MM.1S (cell line): Measurements from ENCODE around the gene SH3BP4.

Source experiments
- DNase-seq: peaks from one replicate; pipeline ENCODE4 v3.0.0-alpha.2; 2015
- H2AFZ ChIP-seq: fragments of 300-600 bp; sonication (generic); 2 replicates; pipeline ENCODE4 v1.6.0; 2016; ENCODE audit warnings: antibody characterized with exemption, low read length
- H3F3A ChIP-seq: fragments of 300-600 bp; sonication (generic); 2 replicates; pipeline ENCODE4 v1.6.1; 2016; ENCODE audit warnings: mild to moderate bottlenecking, antibody characterized with exemption, low read length, moderate library complexity, mixed read lengths; ENCODE audit not compliant: insufficient read depth
- H3K27ac ChIP-seq: fragments of 300-600 bp; sonication (generic); 2 replicates; pipeline ENCODE4 v1.5.1; 2016; ENCODE audit warnings: mild to moderate bottlenecking, low read length
- H3K27me3 ChIP-seq: fragments of 300-600 bp; sonication (generic); replicated peaks from 2 replicates; pipeline ENCODE4 v1.6.0; 2016; ENCODE audit warnings: low read length; ENCODE audit not compliant: insufficient read depth
- H3K36me3 ChIP-seq: fragments of 300-600 bp; sonication (generic); replicated peaks from 2 replicates; pipeline ENCODE4 v1.6.1; 2016; ENCODE audit warnings: mild to moderate bottlenecking, low read length, mixed read lengths; ENCODE audit not compliant: insufficient read depth
- H3K4me1 ChIP-seq: fragments of 300-600 bp; sonication (generic); 2 replicates; pipeline ENCODE4 v1.6.1; 2016; ENCODE audit warnings: low read length, mixed read lengths
- H3K4me2 ChIP-seq: fragments of 300-600 bp; sonication (generic); 2 replicates; pipeline ENCODE4 v1.6.0; 2016; ENCODE audit warnings: low read depth, low read length
- H3K4me3 ChIP-seq: fragments of 300-600 bp; sonication (generic); 2 replicates; pipeline ENCODE4 v1.5.1; 2016; ENCODE audit warnings: low read length, mixed read lengths
- H3K79me2 ChIP-seq: fragments of 300-600 bp; sonication (generic); 2 replicates; pipeline ENCODE4 v1.6.1; 2016; ENCODE audit warnings: mixed run types, low read length, mixed read lengths
- H3K9ac ChIP-seq: fragments of 300-600 bp; sonication (generic); 2 replicates; pipeline ENCODE4 v1.6.1; 2016; ENCODE audit warnings: low read length, mixed read lengths
- H3K9me2 ChIP-seq: fragments of 300-600 bp; sonication (generic); replicated peaks from 2 replicates; pipeline ENCODE4 v1.6.1; 2016; ENCODE audit warnings: mild to moderate bottlenecking, low read length, mixed read lengths; ENCODE audit not compliant: insufficient read depth
- H3K9me3 ChIP-seq: fragments of 300-600 bp; sonication (generic); replicated peaks from 2 replicates; pipeline ENCODE4 v1.6.1; 2016; ENCODE audit warnings: mild to moderate bottlenecking, low read length, mixed read lengths; ENCODE audit not compliant: insufficient read depth
- H4K20me1 ChIP-seq: fragments of 300-600 bp; sonication (generic); 2 replicates; pipeline ENCODE4 v1.6.1; 2016; ENCODE audit warnings: mild to moderate bottlenecking, low read length, moderate library complexity, mixed read lengths; ENCODE audit not compliant: insufficient read depth
- EZH2 ChIP-seq: fragments of 300-600 bp; sonication (generic); optimal IDR thresholded peaks from 2 replicates; pipeline ENCODE3; 2017; ENCODE audit warnings: low read depth, mild to moderate bottlenecking, antibody characterized with exemption, low read length, mixed read lengths
- EZH2phosphoT487 ChIP-seq: fragments of 300-600 bp; sonication (generic); IDR thresholded peaks from 2 replicates; pipeline ENCODE4 v1.6.1; 2018; ENCODE audit warnings: antibody characterized with exemption, low read length
- TF ChIP-seq, protein P1 (sequence below): fragments of 300-600 bp; sonication (generic); IDR thresholded peaks from 2 replicates; pipeline ENCODE4 v1.5.1; 2016; ENCODE audit warnings: antibody characterized with exemption, low read length, mixed read lengths

SH3BP4 gene

DNA sequence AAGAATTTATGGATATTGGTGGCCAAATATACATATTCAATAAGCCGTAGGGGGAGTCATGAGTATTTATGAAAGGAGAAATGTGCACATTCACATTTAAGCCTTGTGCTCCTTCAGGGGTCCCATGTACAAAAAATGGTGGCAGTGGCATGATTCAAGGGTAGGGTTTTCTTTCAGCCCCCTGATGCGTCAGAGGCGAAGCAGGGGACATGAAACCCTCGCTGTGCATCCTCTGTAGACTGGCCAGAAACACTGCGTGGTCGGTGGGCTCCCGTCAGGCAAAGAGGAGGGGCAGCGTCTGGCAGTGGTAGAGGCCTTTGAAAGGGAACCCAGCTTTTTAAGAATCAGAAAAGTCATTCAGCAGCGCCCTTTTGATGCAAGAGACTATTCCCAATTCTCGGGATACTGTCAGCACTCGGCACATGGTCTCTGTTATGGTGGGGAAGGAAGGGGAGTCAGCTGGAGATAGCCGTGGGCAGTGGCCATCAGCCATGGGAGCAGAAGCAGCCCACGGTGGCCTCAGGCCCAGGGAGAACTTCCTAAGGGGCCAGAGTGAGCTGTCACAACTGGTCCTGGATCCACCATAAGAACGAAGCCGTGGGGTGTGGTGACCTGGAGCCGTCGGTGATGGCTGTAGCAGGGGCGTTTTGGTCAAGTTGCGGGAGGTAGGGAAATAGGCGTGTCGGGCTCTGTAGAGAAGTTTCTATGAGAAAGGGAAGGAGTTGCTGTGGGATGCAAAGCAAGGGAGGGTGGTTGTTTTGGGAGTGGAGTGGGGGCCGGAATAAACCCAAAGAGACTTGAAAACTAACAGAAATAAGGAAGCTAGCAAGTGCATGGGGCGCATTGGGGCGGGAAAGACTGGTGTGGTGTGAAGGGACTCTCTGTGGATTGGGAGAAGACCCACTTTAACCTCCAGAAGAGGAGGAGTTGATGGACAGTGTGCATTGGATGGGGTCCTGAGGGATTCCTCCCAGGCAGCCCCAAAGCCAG, 95.6 kb downstream of the SH3BP4 start:
- Histone ChIP-seq H3K36me3 (no peaks in the 10 kb centered on the region), H3K4me3 (no peak overlapping the region), H3K9me2 (no peaks in the 10 kb centered on the region), H3F3A (0 out of 2 replicates have a peak, but pooled peaks cover 6% of the 10 kb centered on the region), H3K27me3 (no peaks in the 10 kb centered on the region), H3K4me1 (peaks cover 14% of the 10 kb centered on the region), H2AFZ (no peak overlapping the region), H3K27ac (no peak overlapping the region), H3K79me2 (no peaks in the 10 kb centered on the region), H4K20me1 (no peaks in the 10 kb centered on the region), H3K9me3 (no peaks in the 10 kb centered on the region), H3K9ac (no peak overlapping the region), H3K4me2 (no peak overlapping the region)
- DNase-seq, result no peak
- TF ChIP-seq EZH2 (no peak), EZH2phosphoT487 (no peak)
- TF ChIP-seq, protein P1, sequence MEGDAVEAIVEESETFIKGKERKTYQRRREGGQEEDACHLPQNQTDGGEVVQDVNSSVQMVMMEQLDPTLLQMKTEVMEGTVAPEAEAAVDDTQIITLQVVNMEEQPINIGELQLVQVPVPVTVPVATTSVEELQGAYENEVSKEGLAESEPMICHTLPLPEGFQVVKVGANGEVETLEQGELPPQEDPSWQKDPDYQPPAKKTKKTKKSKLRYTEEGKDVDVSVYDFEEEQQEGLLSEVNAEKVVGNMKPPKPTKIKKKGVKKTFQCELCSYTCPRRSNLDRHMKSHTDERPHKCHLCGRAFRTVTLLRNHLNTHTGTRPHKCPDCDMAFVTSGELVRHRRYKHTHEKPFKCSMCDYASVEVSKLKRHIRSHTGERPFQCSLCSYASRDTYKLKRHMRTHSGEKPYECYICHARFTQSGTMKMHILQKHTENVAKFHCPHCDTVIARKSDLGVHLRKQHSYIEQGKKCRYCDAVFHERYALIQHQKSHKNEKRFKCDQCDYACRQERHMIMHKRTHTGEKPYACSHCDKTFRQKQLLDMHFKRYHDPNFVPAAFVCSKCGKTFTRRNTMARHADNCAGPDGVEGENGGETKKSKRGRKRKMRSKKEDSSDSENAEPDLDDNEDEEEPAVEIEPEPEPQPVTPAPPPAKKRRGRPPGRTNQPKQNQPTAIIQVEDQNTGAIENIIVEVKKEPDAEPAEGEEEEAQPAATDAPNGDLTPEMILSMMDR, result no peak

DNA sequence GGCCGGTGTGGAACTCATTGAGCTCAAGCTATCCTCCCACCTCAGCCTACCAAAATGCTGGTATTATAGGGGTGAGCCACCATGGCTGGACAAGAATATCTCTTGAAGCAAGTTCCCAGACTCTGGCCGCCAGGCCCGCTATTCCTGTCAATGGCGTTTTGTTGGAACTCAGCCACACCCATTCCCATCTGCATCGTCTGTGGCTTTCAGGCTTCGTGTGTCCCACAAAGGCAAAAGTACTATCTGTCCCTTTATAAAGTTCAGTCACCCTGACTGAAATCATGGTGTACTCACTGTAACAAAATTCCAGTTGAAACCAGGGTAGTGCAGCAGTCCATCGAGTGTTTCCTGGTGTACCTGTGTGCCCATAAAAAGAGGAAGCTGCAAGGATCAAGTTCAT, 96.7 kb downstream of the SH3BP4 start:
- no peak for DNase-seq
- H3K9me3 ChIP-seq, result no peaks in the 10 kb centered on the region
- no peaks in the 10 kb centered on the region for H4K20me1 ChIP-seq
- peaks cover 14% of the 10 kb centered on the region for H3K4me1 ChIP-seq
- H3K79me2 ChIP-seq, result no peaks in the 10 kb centered on the region
- no peak overlapping the region for H3K4me2 ChIP-seq
- H3K9me2 ChIP-seq, result no peaks in the 10 kb centered on the region
- H3K9ac ChIP-seq, result no peak overlapping the region
- H3K27me3 ChIP-seq, result no peaks in the 10 kb centered on the region
- TF ChIP-seq EZH2, result no peak
- TF ChIP-seq, protein P1, result no peak
- TF ChIP-seq EZH2phosphoT487, result no peak
- H3K36me3 ChIP-seq, result no peaks in the 10 kb centered on the region
- H2AFZ ChIP-seq, result no peak overlapping the region
- no peak overlapping the region for H3K4me3 ChIP-seq
- no peak overlapping the region for H3K27ac ChIP-seq
- 0 out of 2 replicates have a peak, but pooled peaks cover 6% of the 10 kb centered on the region for H3F3A ChIP-seq

DNA sequence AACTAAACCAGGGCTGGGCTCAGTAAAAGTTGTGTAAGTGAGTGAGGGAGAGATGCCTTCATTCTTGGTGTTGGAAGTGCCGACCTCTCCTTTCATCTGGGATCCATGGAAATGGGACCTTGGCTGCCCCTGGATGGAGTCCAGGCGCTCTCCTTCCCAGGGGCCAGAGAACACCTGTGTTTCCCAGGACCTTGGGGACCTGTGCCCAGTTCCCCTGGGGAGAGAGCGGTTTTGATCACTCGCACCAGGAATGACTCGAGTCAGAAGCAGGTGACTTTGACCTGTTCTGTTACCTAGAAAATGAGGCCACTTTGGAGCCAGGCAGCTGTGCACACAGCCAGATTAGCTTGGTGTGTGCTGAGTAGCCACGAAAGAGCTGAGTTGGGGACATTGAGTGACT, 97.3 kb downstream of the SH3BP4 start:
- Histone ChIP-seq H3K27me3 (no peaks in the 10 kb centered on the region), H3K79me2 (no peaks in the 10 kb centered on the region), H3K4me3 (no peak overlapping the region), H3K9ac (no peak overlapping the region), H3K27ac (no peak overlapping the region), H3F3A (0 out of 2 replicates have a peak, but pooled peaks cover 6% of the 10 kb centered on the region), H3K36me3 (no peaks in the 10 kb centered on the region), H3K4me2 (no peak overlapping the region), H3K9me3 (no peaks in the 10 kb centered on the region), H3K9me2 (no peaks in the 10 kb centered on the region), H4K20me1 (no peaks in the 10 kb centered on the region), H2AFZ (no peak overlapping the region), H3K4me1 (peaks cover 14% of the 10 kb centered on the region)
- DNase-seq, result no peak
- TF ChIP-seq EZH2 (no peak), EZH2phosphoT487 (no peak)
- TF ChIP-seq, protein P1, result no peak
